ENCODE results near the gene SEMA5B.

DNA sequence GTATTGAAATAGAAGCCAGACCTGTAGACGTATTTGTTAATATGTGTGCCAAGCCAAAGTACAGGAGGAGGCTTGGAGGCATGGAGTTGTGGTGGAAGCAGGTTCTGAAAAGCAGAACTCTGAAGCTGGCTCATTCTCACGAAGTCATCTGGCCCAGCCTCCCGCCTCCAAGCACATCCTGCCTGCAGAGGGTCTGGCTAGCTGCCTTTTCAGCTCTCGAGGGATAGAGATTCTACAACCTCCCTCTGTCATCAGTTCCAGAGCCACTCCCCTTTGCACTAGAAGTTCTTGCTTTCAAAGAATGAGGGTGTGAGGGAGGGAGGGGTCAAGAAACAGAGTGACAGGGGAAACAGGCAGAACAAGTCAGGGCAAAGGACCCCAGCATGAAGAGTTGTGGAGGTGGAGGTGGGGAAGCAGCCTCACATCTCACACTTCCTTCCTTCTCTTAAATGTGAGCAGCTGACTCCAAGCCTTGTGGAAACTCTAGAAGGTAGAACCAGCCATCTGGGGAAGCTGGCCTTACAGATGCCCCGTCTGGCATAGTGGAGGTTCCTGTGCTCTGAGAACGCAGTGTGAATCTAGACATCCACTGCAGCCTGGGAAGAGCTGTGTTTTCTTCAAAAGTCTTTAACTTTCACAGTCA is 137.4 kb downstream of the SEMA5B start:
- TF ChIP-seq POLR2AphosphoS5 (IDR thresholded peaks at IDR 0.05; ENCODE audit: low read depth) (no peak), EZH2 (IDR thresholded peaks at IDR 0.05; ENCODE audit: low read depth, unreplicated experiment) (no peak), JUNB (IDR thresholded peaks at IDR 0.05; ENCODE audit: unreplicated experiment) (no peak), EZH2phosphoT487 (IDR thresholded peaks at IDR 0.05; ENCODE audit: unreplicated experiment) (no peak), CREB1 (CRISPR knock-in tag; IDR thresholded peaks at IDR 0.05; ENCODE audit: low read depth) (0 out of 2 replicates have a peak, but pooled peaks have one; percentile 39)
- TF ChIP-seq, protein P1, sequence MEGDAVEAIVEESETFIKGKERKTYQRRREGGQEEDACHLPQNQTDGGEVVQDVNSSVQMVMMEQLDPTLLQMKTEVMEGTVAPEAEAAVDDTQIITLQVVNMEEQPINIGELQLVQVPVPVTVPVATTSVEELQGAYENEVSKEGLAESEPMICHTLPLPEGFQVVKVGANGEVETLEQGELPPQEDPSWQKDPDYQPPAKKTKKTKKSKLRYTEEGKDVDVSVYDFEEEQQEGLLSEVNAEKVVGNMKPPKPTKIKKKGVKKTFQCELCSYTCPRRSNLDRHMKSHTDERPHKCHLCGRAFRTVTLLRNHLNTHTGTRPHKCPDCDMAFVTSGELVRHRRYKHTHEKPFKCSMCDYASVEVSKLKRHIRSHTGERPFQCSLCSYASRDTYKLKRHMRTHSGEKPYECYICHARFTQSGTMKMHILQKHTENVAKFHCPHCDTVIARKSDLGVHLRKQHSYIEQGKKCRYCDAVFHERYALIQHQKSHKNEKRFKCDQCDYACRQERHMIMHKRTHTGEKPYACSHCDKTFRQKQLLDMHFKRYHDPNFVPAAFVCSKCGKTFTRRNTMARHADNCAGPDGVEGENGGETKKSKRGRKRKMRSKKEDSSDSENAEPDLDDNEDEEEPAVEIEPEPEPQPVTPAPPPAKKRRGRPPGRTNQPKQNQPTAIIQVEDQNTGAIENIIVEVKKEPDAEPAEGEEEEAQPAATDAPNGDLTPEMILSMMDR (conservative IDR thresholded peaks at IDR 0.05; ENCODE audit: low read depth in 2 of 2): no peak
